Uterus (tissue), 2 donors: Measurements from ENCODE around the gene DHRS3.

ENCODE experiments used
- POLR2A ChIP-seq, 2 donors: fragments of 450-650 bp; IDR thresholded peaks; one replicate each; pipeline ENCODE4 v1.6.1; 2016; ENCODE audit warnings: antibody characterized with exemption in 2 of 2, mild to moderate bottlenecking in 1 of 2, moderate library complexity in 1 of 2
- TF ChIP-seq, protein P1 (sequence below), 4 experiments: fragments of 200-600 bp in 2 of 4; fragments of 450-650 bp in 2 of 4; sonication (generic) in 2 of 4; IDR thresholded peaks; one replicate each; pipeline ENCODE4 v1.5.1; 2016 to 2019; ENCODE audit warnings: antibody characterized with exemption in 4 of 4, mild to moderate bottlenecking in 2 of 4, moderate library complexity in 1 of 4

GRCh38 chr1:12539705-12540579 is 78.1 kb downstream of the DHRS3 start:
- TF ChIP-seq, protein P1, sequence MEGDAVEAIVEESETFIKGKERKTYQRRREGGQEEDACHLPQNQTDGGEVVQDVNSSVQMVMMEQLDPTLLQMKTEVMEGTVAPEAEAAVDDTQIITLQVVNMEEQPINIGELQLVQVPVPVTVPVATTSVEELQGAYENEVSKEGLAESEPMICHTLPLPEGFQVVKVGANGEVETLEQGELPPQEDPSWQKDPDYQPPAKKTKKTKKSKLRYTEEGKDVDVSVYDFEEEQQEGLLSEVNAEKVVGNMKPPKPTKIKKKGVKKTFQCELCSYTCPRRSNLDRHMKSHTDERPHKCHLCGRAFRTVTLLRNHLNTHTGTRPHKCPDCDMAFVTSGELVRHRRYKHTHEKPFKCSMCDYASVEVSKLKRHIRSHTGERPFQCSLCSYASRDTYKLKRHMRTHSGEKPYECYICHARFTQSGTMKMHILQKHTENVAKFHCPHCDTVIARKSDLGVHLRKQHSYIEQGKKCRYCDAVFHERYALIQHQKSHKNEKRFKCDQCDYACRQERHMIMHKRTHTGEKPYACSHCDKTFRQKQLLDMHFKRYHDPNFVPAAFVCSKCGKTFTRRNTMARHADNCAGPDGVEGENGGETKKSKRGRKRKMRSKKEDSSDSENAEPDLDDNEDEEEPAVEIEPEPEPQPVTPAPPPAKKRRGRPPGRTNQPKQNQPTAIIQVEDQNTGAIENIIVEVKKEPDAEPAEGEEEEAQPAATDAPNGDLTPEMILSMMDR (IDR thresholded peaks at IDR 0.05): peak in 2 of 4 experiments; percentile 0 to 10
- no peak for TF ChIP-seq POLR2A (IDR thresholded peaks at IDR 0.05)
